Right lobe of liver (tissue), 6 donors: Measurements from ENCODE around the gene RASD2. TPM values are rescaled to one million over a fixed set of nuclear protein-coding genes. Genes with fewer than 3 reads are reported as not detected.

Experiments
- ATAC-seq, 4 donors: fragments of 200-7000 bp; cut with Tn5 transposase; one replicate each; pipeline ENCODE4 v1.9.1; 2020; ENCODE audit warnings: mild to moderate bottlenecking in 4 of 4, moderate library complexity in 4 of 4
- DNase-seq, 3 donors: peaks; one replicate each; pipeline ENCODE4 v3.0.0-alpha.2; 2020
- H3K27ac ChIP-seq, 3 donors: fragments of 200-600 bp; one replicate each; pipeline ENCODE4 v1.8.0; 2022
- H3K27me3 ChIP-seq, 2 donors: fragments of 200-600 bp; one replicate each; pipeline ENCODE4 v1.8.0; 2022
- H3K36me3 ChIP-seq, 4 donors: fragments of 200-600 bp; sonication (generic) in 1 of 4; one replicate each; pipeline versions ENCODE4 v1.5.1 to v1.8.0; 2017 to 2022; ENCODE audit warnings: control low read depth in 1 of 4
- H3K4me1 ChIP-seq, 4 donors: fragments of 200-600 bp; sonication (generic) in 1 of 4; one replicate each; pipeline versions ENCODE4 v1.5.1 to v1.8.0; 2017 to 2022; ENCODE audit warnings: control low read depth in 1 of 4
- H3K4me3 ChIP-seq, 3 donors: fragments of 200-600 bp; one replicate each; pipeline ENCODE4 v1.8.0; 2022
- H3K9me3 ChIP-seq, 4 donors: fragments of 200-600 bp; sonication (generic) in 1 of 4; one replicate each; pipeline versions ENCODE4 v1.5.1 to v1.8.0; 2017 to 2022; ENCODE audit warnings: control low read depth in 1 of 4
- CTCF ChIP-seq, 4 donors: fragments of 200-600 bp in 3 of 4; fragments of 450-650 bp in 1 of 4; IDR thresholded peaks; one replicate each; pipeline versions ENCODE4 v1.5.1 to v1.8.0; 2016 to 2022; ENCODE audit warnings: antibody characterized with exemption in 4 of 4, mild to moderate bottlenecking in 2 of 4
- POLR2A ChIP-seq: fragments of 450-650 bp; IDR thresholded peaks from one replicate; pipeline ENCODE4 v1.6.1; 2017; ENCODE audit warnings: antibody characterized with exemption, mild to moderate bottlenecking
- WGBS: methylation state at CpG from one replicate; pipeline ENCODE4 v1.1.6; 2018; ENCODE audit warnings: low coverage, low lambda C conversion rate; ENCODE audit not compliant: insufficient coverage; ENCODE audit errors: missing lambda C conversion rate; 5-methylcytosine and 5-hydroxymethylcytosine counted together
- intact Hi-C, 2 donors: fragments of 100-400 bp; cut with DNase I; formaldehyde crosslinking; loops; one replicate each; pipeline versions ENCODE4 v1.11.2 to v1.14.1; 2022
- total RNA-seq, 6 experiments: library from RNA; depleted of rRNA in 2 of 6; stranded (reverse); fragments of >200 nt in 2 of 6; fragmentation: NEBNext Ultra II Directional in 3 of 6; extraction: Animal tissue kit (Norgen Biotek cat#: 25700) in 3 of 6; gene quantifications; one replicate each; pipeline versions ENCODE4 v1.1.0 to v1.2.4, GENCODE V29; 2016 to 2023
- donor health status: DM: no; HTN: yes; CAD: no.
- donor health status: DM: no; HTN: no; CAD: no.
- donor health status: DM: no; HTN: no; CAD: no.
- donor health status: DM: no; HTN: yes; CAD: no.
- donor health status: DM: no; HTN: yes; CAD: no.

Gene RASD2
- total RNA-seq, 6 experiments from 2014 or later, result 0.05 to 0.20 (median 0.07) TPM; not detected in 2

- ATAC-seq (no peak), DNase-seq (no peak)
- intact Hi-C loops, result no loop called here
- H3K4me1 ChIP-seq, result no peaks in the 10 kb centered on the region
- TF ChIP-seq POLR2A, result no peak
- TF ChIP-seq CTCF (IDR thresholded peaks at IDR 0.05), result no peak
- H3K27me3 ChIP-seq, result no peaks in the 10 kb centered on the region
- no peaks in the 10 kb centered on the region for H3K36me3 ChIP-seq
- no peak overlapping the region for H3K4me3 ChIP-seq
- no peaks in the 10 kb centered on the region for H3K9me3 ChIP-seq
- 63% methylated on average over 4 of the region's 8 CpGs for WGBS
- H3K27ac ChIP-seq, result no peak overlapping the region
These were observed 22.7 kb upstream of the RASD2 start for GRCh38 chr22:35517769-35518530.

DNA sequence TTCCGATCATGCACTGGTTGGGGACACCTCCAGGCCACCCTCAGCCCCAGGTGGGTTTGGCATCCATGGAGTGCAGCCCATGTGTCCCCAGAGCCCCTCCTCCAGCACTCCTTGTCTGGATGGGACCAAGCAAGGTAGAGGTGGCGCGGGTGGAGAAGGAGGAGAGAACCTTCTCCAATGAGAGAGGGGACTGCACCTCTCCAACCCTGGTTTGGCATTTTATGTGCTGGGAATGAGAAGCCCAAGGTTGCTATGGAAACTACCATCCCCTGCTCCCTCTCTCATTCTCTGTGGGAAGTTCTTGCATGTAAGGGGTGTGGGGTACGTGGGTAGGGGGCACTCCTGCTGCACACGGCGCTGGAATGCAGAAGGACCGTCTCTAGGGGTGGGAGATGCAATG, 21.8 kb upstream of the RASD2 start:
- Histone ChIP-seq H3K4me3 (no peak overlapping the region), H3K9me3 (no peaks in the 10 kb centered on the region), H3K4me1 (no peaks in the 10 kb centered on the region), H3K36me3 (no peaks in the 10 kb centered on the region), H3K27me3 (no peaks in the 10 kb centered on the region), H3K27ac (no peak overlapping the region)
- DNase-seq (no peak), ATAC-seq (no peak)
- 60% methylated on average over 3 of the region's 7 CpGs for WGBS
- intact Hi-C loops, result no loop called here
- TF ChIP-seq POLR2A (no peak), CTCF (IDR thresholded peaks at IDR 0.05) (no peak)

GRCh38 chr22:35519306-35520000, 21.2 kb upstream of the RASD2 start:
- Histone ChIP-seq H3K9me3 (no peaks in the 10 kb centered on the region), H3K36me3 (no peaks in the 10 kb centered on the region), H3K27me3 (no peaks in the 10 kb centered on the region), H3K4me3 (no peak overlapping the region), H3K4me1 (no peaks in the 10 kb centered on the region), H3K27ac (no peak overlapping the region)
- ATAC-seq (no peak), DNase-seq (no peak)
- 65% methylated on average over 4 of the region's 9 CpGs for WGBS
- intact Hi-C loops, result no loop called here
- no peak for TF ChIP-seq CTCF (IDR thresholded peaks at IDR 0.05)

DNA sequence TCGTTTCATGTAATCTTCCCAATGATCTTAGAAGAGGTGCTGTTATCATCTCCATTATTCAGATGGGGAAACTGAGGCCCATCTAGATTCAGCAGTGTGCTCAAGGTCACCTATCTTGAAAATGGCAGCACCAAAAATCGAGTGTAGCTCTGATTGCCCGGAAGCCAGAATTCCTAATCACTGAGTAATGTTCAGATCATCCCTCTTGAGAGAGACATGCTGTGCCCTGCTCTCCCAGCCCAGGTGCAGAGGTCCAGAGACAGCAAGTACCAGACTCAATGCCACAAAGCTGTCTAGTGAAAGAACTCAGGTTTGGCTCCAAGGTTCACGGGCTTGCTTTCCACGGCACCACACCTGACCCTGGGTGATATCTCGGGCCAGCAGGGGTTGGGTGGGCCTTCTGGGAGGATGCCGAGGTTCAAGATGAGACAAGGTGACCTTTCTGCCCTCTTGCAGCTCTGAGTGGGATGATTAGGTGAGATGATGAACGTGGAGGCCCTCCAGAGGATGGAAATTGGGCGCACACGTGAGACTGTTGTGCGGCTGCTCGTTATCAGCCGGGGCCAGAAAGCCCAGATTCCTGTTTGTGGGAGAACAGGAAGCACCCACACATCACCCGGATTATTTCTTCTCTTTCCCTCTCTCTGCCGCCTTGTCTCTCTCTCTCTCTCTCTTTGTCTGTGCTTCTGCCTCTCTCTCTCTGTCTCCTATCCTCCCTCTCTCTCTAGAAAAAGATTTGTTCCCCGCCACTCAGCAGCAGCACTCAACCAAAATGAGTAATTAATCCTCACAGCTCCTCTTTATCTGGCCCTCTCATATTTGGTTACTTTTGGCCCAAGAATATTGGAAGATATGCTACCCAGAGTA, 19.0 kb upstream of the RASD2 start:
- Histone ChIP-seq H3K4me3 (no peak overlapping the region), H3K4me1 (no peaks in the 10 kb centered on the region), H3K27me3 (no peaks in the 10 kb centered on the region), H3K9me3 (no peaks in the 10 kb centered on the region), H3K27ac (no peak overlapping the region), H3K36me3 (no peaks in the 10 kb centered on the region)
- WGBS, result 38% methylated on average over 5 of the region's 16 CpGs
- no peak for DNase-seq
- intact Hi-C loops, result no loop called here
- ATAC-seq, result no peak
- no peak for TF ChIP-seq CTCF (IDR thresholded peaks at IDR 0.05)
- no peak for TF ChIP-seq POLR2A
